Measurements from ENCODE around the gene ARHGAP18. TPM values are rescaled to one million over a fixed set of nuclear protein-coding genes. Genes with fewer than 3 reads are reported as not detected.

ARHGAP18 gene
- total RNA-seq, 1 experiment from 2014 or later = 2.4 TPM

- no peak overlapping the region for H3K56ac ChIP-seq (ENCODE audit: insufficient read length, low read depth, low read length)
- no peak overlapping the region for H3K18ac ChIP-seq (ENCODE audit: insufficient read length, low read depth, low read length)
- no peak overlapping the region for H2BK20ac ChIP-seq (ENCODE audit: low read depth, low read length, poor library complexity, severe bottlenecking)
- no peaks in the 10 kb centered on the region for H3K27me3 Mint-ChIP-seq (ENCODE audit: low read depth)
- no peaks in the 10 kb centered on the region for H3K79me2 ChIP-seq (ENCODE audit: insufficient read depth, low read length)
- no peak overlapping the region for H2AFZ ChIP-seq (ENCODE audit: low read length)
- no peak overlapping the region for H3K4me2 ChIP-seq (ENCODE audit: insufficient read depth, insufficient read length, low read length)
- no peaks in the 10 kb centered on the region for H4K20me1 ChIP-seq (ENCODE audit: control insufficient read depth, insufficient read depth, insufficient read length)
- no peaks in the 10 kb centered on the region for H3K23me2 ChIP-seq (ENCODE audit: insufficient read length, low read depth, low read length, poor library complexity, severe bottlenecking)
- peak; percentile 40 for DNase-seq
- no peak overlapping the region for H4K5ac ChIP-seq (ENCODE audit: insufficient read length, low read depth, low read length)
- TF ChIP-seq CTCF (conservative IDR thresholded peaks at IDR 0.05) = no peak
- H3K27ac ChIP-seq (ENCODE audit: insufficient read length, low read depth, low read length) = no peak overlapping the region
- H3K36me3 Mint-ChIP-seq (ENCODE audit: insufficient read depth in 1 of 3, low read depth in 3 of 3) = 0 out of 7 replicates have a peak, but pooled peaks cover 0 to under 1% (median 0%) of the 10 kb centered on the region in 3 experiments
- H3T11ph ChIP-seq (ENCODE audit: low read length) = no peak overlapping the region
- no peaks in the 10 kb centered on the region for H3K4me1 ChIP-seq (ENCODE audit: insufficient read depth, low read length)
- H3K4me1 Mint-ChIP-seq = no peaks in the 10 kb centered on the region
- no peak overlapping the region for H2BK5ac ChIP-seq (ENCODE audit: insufficient read length, low read length)
- peak overlapping the region; percentile 75 for H4K8ac ChIP-seq (replicated peaks; ENCODE audit: insufficient read length, low read depth, low read length)
- no peak overlapping the region for H3K9ac ChIP-seq (ENCODE audit: extremely low read depth, insufficient read length, low read length)
- no peak overlapping the region for H2AK5ac ChIP-seq (ENCODE audit: insufficient read length, low read length)
- no peak overlapping the region for H4K91ac ChIP-seq (ENCODE audit: insufficient read length, low read depth, low read length)
- no peak overlapping the region for H3K14ac ChIP-seq (ENCODE audit: insufficient read depth, low read length)
- H2BK12ac ChIP-seq (ENCODE audit: insufficient read length, low read depth, low read length) = no peak overlapping the region
- no peak overlapping the region for H2BK120ac ChIP-seq (ENCODE audit: low read depth, low read length, poor library complexity, severe bottlenecking)
- H3K4me3 Mint-ChIP-seq = no peak overlapping the region
- no peaks in the 10 kb centered on the region for H3K9me3 Mint-ChIP-seq
- no peak overlapping the region for H2BK15ac ChIP-seq (ENCODE audit: low read depth, low read length)
- no peaks in the 10 kb centered on the region for H3K9me3 ChIP-seq (ENCODE audit: control insufficient read depth, low read depth, low read length)
- no CpG with 5 or more reads among the region's 2 CpGs for WGBS (ENCODE audit: extremely low coverage, insufficient read length, low lambda C conversion rate)
- no peaks in the 10 kb centered on the region for H3K27me3 ChIP-seq (ENCODE audit: insufficient read depth, low read length)
- H3K79me1 ChIP-seq (ENCODE audit: insufficient read depth, low read depth, low read length, poor library complexity, severe bottlenecking) = no peaks in the 10 kb centered on the region
- H3K4ac ChIP-seq (ENCODE audit: low read depth, low read length) = no peak overlapping the region
- H3K23ac ChIP-seq (ENCODE audit: insufficient read length, low read depth, low read length) = no peak overlapping the region
- no peak overlapping the region for H3K27ac Mint-ChIP-seq
Measured at GRCh38 chr6:129539032-129539431, 170.9 kb downstream of the ARHGAP18 start.
